ENCODE data around the gene DNAJC22. TPM values are rescaled to one million over a fixed set of nuclear protein-coding genes. Genes with fewer than 3 reads are reported as not detected.

Gene DNAJC22
- total and polyA plus RNA-seq, 2 of the 13 experiments (the other 11 are each of a cell fraction or from before 2014, with no cell fraction given), result 25.2 to 31.7 TPM

DNA sequence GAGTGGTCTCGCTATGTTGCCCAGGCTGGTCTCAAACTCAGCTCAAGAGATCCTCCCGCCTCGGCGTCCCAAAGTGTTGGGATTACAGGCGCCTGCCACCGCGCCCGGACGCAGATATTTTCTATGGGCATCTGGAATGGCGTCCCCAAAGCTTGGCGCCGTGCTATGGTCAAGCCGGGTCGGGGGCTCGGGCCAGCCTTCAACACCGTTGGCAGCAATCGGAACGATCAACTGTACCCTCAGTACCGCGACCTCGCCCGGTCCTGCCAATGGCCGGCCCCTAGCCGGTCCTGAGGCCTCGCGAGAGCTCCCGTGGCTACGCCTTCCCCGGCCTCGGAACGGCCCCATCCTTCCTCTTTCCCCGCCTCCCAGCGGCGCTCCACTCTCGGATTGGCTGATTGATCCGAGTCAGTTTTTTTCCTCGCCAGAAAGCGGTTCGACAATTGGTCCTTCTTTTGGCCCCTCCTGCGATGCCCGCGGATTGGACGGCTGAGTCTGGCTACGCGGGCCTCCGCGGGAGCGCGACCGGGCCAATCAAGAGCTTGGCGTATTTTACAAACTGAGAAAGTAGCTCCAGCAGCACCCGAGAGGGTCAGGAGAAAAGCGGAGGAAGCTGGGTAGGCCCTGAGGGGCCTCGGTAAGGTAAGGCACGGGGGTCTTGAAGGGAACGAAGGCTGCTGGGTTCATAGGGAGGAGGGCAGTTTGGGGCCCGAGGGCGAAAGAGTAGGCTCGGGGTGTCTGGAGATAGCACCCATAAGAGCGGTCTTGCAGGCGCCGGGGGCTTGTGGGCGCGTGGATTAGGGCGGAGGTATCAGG lies 23.8 kb upstream of the DNAJC22 start, which contains the start of gene TROAP:
TSS of gene TROAP (plus strand) at position 548 of the 816 bp plus-strand sequence. CDS start 354 bp downstream, outside the sequence.
- Histone ChIP-seq H2AFZ (ENCODE audit: low read length) (peak within 1 kb of the TSS; percentile 54), H4K20me1 (ENCODE audit: insufficient read depth, low read length) (no peaks in the 10 kb centered on the region), H3K79me2 (ENCODE audit: insufficient read depth, low read length) (peaks cover 8% of the 10 kb centered on the region), H3K27me3 (ENCODE audit: control insufficient read depth in 1 of 2, insufficient read depth in 2 of 2, low read length in 2 of 2) (peaks cover 0 to 4% of the 10 kb centered on the region in 2 experiments; a peak in 1 of 5 replicates), H3K9me3 (ENCODE audit: low read length) (no peaks in the 10 kb centered on the region), H3K9ac (ENCODE audit: insufficient read depth, low read depth, low read length) (peak within 1 kb of the TSS; percentile 86), H3K4me1 (ENCODE audit: insufficient read depth, low read length) (peaks cover 15% of the 10 kb centered on the region), H3K4me3 (replicated peaks in 1 of 3; ENCODE audit: insufficient read depth in 1 of 3, low read depth in 2 of 3, low read length in 3 of 3) (peak within 1 kb of the TSS; percentile 81 to 98 (median 96)), H3K4me2 (ENCODE audit: low read depth, low read length) (peak within 1 kb of the TSS; percentile 95), H3K27ac (ENCODE audit: extremely low read length, insufficient read depth, low read length) (peak within 1 kb of the TSS; percentile 75), H3K36me3 (replicated peaks in 1 of 2; ENCODE audit: control insufficient read depth in 1 of 2, insufficient read depth in 2 of 2, low read length in 2 of 2) (peaks cover 10 to 22% of the 10 kb centered on the region in 2 experiments)
- FAIRE-seq, result peak; percentile 91
- in situ Hi-C loops (cut with HindIII; ENCODE audit: extremely low pct_ligation_motif_present, low pct_unique_long_range_greater_than_20kb) (no loop called here), intact Hi-C loops (cut with micrococcal nuclease; ENCODE audit: unreplicated experiment) (loop anchor here (1.0 kb wide), 1 partner anchor 24 kb away; no protein-coding TSS in a partner anchor)
- WGBS (ENCODE audit: low lambda C conversion rate), result 3% methylated on average over 26 of the region's 65 CpGs
- POLR2A ChIA-PET, result interaction anchor here (0.6 to 2.2 kb wide), 20 partner anchors 9 to 418 kb away, joined by 3 to 18 read pairs (median 4); partner anchors contain the start of genes DNAJC22, MCRS1, PRPF40B and SPATS2
- no TSS peak for BruUV-seq (replicated peaks)
- peak; percentile 99 for ATAC-seq
- DNase-seq (ENCODE audit: low spot score), result peak; percentile 97
- CTCF ChIA-PET (ENCODE audit: low intra/inter-chr PET ratio, low total read pairs), result no interaction called here
- TF ChIP-seq TP53 (CRISPR knock-in tag; conservative IDR thresholded peaks at IDR 0.05), result no peak
- TF ChIP-seq, protein P1, sequence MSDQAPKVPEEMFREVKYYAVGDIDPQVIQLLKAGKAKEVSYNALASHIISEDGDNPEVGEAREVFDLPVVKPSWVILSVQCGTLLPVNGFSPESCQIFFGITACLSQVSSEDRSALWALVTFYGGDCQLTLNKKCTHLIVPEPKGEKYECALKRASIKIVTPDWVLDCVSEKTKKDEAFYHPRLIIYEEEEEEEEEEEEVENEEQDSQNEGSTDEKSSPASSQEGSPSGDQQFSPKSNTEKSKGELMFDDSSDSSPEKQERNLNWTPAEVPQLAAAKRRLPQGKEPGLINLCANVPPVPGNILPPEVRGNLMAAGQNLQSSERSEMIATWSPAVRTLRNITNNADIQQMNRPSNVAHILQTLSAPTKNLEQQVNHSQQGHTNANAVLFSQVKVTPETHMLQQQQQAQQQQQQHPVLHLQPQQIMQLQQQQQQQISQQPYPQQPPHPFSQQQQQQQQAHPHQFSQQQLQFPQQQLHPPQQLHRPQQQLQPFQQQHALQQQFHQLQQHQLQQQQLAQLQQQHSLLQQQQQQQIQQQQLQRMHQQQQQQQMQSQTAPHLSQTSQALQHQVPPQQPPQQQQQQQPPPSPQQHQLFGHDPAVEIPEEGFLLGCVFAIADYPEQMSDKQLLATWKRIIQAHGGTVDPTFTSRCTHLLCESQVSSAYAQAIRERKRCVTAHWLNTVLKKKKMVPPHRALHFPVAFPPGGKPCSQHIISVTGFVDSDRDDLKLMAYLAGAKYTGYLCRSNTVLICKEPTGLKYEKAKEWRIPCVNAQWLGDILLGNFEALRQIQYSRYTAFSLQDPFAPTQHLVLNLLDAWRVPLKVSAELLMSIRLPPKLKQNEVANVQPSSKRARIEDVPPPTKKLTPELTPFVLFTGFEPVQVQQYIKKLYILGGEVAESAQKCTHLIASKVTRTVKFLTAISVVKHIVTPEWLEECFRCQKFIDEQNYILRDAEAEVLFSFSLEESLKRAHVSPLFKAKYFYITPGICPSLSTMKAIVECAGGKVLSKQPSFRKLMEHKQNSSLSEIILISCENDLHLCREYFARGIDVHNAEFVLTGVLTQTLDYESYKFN (CRISPR knock-in tag; conservative IDR thresholded peaks at IDR 0.05), result 0 out of 2 replicates have a peak, but pooled peaks have one; percentile 23
- TF ChIP-seq, protein P2, sequence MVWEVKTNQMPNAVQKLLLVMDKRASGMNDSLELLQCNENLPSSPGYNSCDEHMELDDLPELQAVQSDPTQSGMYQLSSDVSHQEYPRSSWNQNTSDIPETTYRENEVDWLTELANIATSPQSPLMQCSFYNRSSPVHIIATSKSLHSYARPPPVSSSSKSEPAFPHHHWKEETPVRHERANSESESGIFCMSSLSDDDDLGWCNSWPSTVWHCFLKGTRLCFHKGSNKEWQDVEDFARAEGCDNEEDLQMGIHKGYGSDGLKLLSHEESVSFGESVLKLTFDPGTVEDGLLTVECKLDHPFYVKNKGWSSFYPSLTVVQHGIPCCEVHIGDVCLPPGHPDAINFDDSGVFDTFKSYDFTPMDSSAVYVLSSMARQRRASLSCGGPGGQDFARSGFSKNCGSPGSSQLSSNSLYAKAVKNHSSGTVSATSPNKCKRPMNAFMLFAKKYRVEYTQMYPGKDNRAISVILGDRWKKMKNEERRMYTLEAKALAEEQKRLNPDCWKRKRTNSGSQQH (CRISPR knock-in tag; IDR thresholded peaks at IDR 0.05; ENCODE audit: low read depth), result peak; percentile 98
- TF ChIP-seq HDAC1 (CRISPR knock-in tag; IDR thresholded peaks at IDR 0.05), result peak; percentile 99
- TF ChIP-seq NCOR1 (IDR thresholded peaks at IDR 0.05; ENCODE audit: borderline replicate concordance, low read length), result no peak
- TF ChIP-seq, protein P3, sequence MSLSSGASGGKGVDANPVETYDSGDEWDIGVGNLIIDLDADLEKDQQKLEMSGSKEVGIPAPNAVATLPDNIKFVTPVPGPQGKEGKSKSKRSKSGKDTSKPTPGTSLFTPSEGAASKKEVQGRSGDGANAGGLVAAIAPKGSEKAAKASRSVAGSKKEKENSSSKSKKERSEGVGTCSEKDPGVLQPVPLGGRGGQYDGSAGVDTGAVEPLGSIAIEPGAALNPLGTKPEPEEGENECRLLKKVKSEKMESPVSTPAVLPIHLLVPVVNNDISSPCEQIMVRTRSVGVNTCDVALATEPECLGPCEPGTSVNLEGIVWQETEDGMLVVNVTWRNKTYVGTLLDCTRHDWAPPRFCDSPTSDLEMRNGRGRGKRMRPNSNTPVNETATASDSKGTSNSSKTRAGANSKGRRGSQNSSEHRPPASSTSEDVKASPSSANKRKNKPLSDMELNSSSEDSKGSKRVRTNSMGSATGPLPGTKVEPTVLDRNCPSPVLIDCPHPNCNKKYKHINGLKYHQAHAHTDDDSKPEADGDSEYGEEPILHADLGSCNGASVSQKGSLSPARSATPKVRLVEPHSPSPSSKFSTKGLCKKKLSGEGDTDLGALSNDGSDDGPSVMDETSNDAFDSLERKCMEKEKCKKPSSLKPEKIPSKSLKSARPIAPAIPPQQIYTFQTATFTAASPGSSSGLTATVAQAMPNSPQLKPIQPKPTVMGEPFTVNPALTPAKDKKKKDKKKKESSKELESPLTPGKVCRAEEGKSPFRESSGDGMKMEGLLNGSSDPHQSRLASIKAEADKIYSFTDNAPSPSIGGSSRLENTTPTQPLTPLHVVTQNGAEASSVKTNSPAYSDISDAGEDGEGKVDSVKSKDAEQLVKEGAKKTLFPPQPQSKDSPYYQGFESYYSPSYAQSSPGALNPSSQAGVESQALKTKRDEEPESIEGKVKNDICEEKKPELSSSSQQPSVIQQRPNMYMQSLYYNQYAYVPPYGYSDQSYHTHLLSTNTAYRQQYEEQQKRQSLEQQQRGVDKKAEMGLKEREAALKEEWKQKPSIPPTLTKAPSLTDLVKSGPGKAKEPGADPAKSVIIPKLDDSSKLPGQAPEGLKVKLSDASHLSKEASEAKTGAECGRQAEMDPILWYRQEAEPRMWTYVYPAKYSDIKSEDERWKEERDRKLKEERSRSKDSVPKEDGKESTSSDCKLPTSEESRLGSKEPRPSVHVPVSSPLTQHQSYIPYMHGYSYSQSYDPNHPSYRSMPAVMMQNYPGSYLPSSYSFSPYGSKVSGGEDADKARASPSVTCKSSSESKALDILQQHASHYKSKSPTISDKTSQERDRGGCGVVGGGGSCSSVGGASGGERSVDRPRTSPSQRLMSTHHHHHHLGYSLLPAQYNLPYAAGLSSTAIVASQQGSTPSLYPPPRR (CRISPR knock-in tag; IDR thresholded peaks at IDR 0.05; ENCODE audit: borderline replicate concordance), result 0 out of 2 replicates have a peak, but pooled peaks have one; percentile 28
- TF ChIP-seq ZMYM4 (CRISPR knock-in tag; IDR thresholded peaks at IDR 0.05), result peak; percentile 89
- no peak for TF ChIP-seq SP1 (IDR thresholded peaks at IDR 0.05)
- peak; percentile 66 for TF ChIP-seq SP1 (CRISPR knock-in tag; IDR thresholded peaks at IDR 0.05)
- peak; percentile 83 for TF ChIP-seq SP4 (CRISPR knock-in tag; IDR thresholded peaks at IDR 0.05)
- TF ChIP-seq, protein P4, sequence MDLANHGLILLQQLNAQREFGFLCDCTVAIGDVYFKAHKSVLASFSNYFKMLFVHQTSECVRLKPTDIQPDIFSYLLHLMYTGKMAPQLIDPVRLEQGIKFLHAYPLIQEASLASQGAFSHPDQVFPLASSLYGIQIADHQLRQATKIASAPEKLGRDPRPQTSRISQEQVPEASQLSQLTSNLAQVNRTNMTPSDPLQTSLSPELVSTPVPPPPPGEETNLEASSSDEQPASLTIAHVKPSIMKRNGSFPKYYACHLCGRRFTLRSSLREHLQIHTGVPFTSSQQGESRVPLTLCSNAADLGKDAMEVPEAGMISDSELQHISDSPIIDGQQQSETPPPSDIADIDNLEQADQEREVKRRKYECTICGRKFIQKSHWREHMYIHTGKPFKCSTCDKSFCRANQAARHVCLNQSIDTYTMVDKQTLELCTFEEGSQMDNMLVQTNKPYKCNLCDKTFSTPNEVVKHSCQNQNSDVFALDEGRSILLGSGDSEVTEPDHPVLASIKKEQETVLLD (CRISPR knock-in tag; IDR thresholded peaks at IDR 0.05; ENCODE audit: low read depth), result no peak; the same call in 1 of the 2 replicates
